Measurements from ENCODE around the gene DUS1L.

DNA sequence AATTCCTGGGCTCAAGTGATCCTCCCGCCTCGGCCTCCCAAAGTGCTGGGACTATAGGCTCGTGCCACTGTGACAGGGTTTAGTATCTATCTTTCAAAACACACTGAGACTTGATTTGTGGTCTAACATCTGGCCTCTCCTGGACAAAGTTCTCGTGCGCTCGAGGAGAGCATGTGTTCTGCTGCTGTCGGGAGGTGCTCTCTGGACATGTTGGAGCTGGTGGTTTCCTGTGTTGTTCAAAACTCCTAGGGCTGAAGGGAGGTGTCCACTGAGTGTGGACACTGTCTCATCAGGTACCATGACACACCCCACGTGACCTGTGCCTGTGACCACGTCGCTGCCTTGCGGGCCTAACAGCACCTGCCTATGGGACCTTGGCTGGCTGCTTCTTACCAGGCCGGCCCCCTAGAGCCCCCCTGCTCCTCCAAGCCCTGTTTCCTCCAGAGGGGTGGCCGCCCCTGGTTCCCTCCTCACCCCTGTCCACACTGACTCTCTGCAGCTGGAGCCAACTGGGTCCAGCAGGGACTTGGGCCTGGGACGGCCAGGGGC lies 19.6 kb downstream of the DUS1L start:
- TF ChIP-seq, protein P1, sequence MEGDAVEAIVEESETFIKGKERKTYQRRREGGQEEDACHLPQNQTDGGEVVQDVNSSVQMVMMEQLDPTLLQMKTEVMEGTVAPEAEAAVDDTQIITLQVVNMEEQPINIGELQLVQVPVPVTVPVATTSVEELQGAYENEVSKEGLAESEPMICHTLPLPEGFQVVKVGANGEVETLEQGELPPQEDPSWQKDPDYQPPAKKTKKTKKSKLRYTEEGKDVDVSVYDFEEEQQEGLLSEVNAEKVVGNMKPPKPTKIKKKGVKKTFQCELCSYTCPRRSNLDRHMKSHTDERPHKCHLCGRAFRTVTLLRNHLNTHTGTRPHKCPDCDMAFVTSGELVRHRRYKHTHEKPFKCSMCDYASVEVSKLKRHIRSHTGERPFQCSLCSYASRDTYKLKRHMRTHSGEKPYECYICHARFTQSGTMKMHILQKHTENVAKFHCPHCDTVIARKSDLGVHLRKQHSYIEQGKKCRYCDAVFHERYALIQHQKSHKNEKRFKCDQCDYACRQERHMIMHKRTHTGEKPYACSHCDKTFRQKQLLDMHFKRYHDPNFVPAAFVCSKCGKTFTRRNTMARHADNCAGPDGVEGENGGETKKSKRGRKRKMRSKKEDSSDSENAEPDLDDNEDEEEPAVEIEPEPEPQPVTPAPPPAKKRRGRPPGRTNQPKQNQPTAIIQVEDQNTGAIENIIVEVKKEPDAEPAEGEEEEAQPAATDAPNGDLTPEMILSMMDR (conservative IDR thresholded peaks at IDR 0.05; ENCODE audit: low read depth in 2 of 2): no peak
- TF ChIP-seq POLR2AphosphoS5 (IDR thresholded peaks at IDR 0.05; ENCODE audit: low read depth): no peak
- no peak for TF ChIP-seq EZH2 (IDR thresholded peaks at IDR 0.05; ENCODE audit: low read depth, unreplicated experiment)
- no peak for TF ChIP-seq EZH2phosphoT487 (IDR thresholded peaks at IDR 0.05; ENCODE audit: unreplicated experiment)
- TF ChIP-seq CREB1 (CRISPR knock-in tag; IDR thresholded peaks at IDR 0.05; ENCODE audit: low read depth): no peak
- no peak for TF ChIP-seq JUNB (IDR thresholded peaks at IDR 0.05; ENCODE audit: unreplicated experiment)
- TF ChIP-seq, protein P2, sequence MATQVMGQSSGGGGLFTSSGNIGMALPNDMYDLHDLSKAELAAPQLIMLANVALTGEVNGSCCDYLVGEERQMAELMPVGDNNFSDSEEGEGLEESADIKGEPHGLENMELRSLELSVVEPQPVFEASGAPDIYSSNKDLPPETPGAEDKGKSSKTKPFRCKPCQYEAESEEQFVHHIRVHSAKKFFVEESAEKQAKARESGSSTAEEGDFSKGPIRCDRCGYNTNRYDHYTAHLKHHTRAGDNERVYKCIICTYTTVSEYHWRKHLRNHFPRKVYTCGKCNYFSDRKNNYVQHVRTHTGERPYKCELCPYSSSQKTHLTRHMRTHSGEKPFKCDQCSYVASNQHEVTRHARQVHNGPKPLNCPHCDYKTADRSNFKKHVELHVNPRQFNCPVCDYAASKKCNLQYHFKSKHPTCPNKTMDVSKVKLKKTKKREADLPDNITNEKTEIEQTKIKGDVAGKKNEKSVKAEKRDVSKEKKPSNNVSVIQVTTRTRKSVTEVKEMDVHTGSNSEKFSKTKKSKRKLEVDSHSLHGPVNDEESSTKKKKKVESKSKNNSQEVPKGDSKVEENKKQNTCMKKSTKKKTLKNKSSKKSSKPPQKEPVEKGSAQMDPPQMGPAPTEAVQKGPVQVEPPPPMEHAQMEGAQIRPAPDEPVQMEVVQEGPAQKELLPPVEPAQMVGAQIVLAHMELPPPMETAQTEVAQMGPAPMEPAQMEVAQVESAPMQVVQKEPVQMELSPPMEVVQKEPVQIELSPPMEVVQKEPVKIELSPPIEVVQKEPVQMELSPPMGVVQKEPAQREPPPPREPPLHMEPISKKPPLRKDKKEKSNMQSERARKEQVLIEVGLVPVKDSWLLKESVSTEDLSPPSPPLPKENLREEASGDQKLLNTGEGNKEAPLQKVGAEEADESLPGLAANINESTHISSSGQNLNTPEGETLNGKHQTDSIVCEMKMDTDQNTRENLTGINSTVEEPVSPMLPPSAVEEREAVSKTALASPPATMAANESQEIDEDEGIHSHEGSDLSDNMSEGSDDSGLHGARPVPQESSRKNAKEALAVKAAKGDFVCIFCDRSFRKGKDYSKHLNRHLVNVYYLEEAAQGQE (IDR thresholded peaks at IDR 0.05; ENCODE audit: unreplicated experiment): no peak
- no peak for TF ChIP-seq NANOG (IDR thresholded peaks at IDR 0.05; ENCODE audit: borderline replicate concordance)
- TF ChIP-seq, protein P3, sequence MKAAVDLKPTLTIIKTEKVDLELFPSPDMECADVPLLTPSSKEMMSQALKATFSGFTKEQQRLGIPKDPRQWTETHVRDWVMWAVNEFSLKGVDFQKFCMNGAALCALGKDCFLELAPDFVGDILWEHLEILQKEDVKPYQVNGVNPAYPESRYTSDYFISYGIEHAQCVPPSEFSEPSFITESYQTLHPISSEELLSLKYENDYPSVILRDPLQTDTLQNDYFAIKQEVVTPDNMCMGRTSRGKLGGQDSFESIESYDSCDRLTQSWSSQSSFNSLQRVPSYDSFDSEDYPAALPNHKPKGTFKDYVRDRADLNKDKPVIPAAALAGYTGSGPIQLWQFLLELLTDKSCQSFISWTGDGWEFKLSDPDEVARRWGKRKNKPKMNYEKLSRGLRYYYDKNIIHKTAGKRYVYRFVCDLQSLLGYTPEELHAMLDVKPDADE (IDR thresholded peaks at IDR 0.05): no peak
- TF ChIP-seq ZNF331 (CRISPR knock-in tag; IDR thresholded peaks at IDR 0.05; ENCODE audit: low read depth): no peak

Measured in GM23338 (cell line).